Measurements from ENCODE around the gene ZMYM4.
"Not testable (repeated sequence)": the region's sequence is repeated elsewhere in the genome, so short reads cannot be mapped to it uniquely, and the experiment has no call there.

Gene ZMYM4

GRCh38 chr1:35231287-35231686 is 37.2 kb upstream of the ZMYM4 start:
- DNase-seq (ENCODE audit: insufficient read length, low spot score), result no peak
- TF ChIP-seq CTCF (IDR thresholded peaks at IDR 0.05; ENCODE audit: insufficient read depth, missing control alignments), result no peak
- no peak for FAIRE-seq

- not testable (repeated sequence) for DNase-seq (ENCODE audit: insufficient read length, low spot score); FAIRE-seq
These were observed 31.7 kb upstream of the ZMYM4 start for GRCh38 chr1:35236772-35237171.

- DNase-seq (ENCODE audit: insufficient read length, low spot score) (no peak), FAIRE-seq (no peak)
- TF ChIP-seq CTCF (IDR thresholded peaks at IDR 0.05; ENCODE audit: insufficient read depth, missing control alignments), result no peak
These were observed 24.8 kb upstream of the ZMYM4 start for GRCh38 chr1:35243691-35244090.

GRCh38 chr1:35247256-35247655 is 21.3 kb upstream of the ZMYM4 start:
- FAIRE-seq (no peak), DNase-seq (ENCODE audit: insufficient read length, low spot score) (no peak)
- TF ChIP-seq CTCF (IDR thresholded peaks at IDR 0.05; ENCODE audit: insufficient read depth, missing control alignments), result no peak

GRCh38 chr1:35253941-35254340 is 14.6 kb upstream of the ZMYM4 start:
- no peak for FAIRE-seq
- no peak for TF ChIP-seq CTCF (IDR thresholded peaks at IDR 0.05; ENCODE audit: insufficient read depth, missing control alignments)
- no peak for DNase-seq (ENCODE audit: insufficient read length, low spot score)

GRCh38 chr1:35255276-35255675 is 13.2 kb upstream of the ZMYM4 start:
- FAIRE-seq (no peak), DNase-seq (ENCODE audit: insufficient read length, low spot score) (no peak)
- no peak for TF ChIP-seq CTCF (IDR thresholded peaks at IDR 0.05; ENCODE audit: insufficient read depth, missing control alignments)

GRCh38 chr1:35259561-35259960 is 8.9 kb upstream of the ZMYM4 start:
- DNase-seq (ENCODE audit: insufficient read length, low spot score), result no peak
- FAIRE-seq, result no peak
- no peak for TF ChIP-seq CTCF (IDR thresholded peaks at IDR 0.05; ENCODE audit: insufficient read depth, missing control alignments)

GRCh38 chr1:35261412-35262120 is 6.9 kb upstream of the ZMYM4 start:
- DNase-seq (ENCODE audit: insufficient read length, low spot score) (no peak), FAIRE-seq (no peak)
- TF ChIP-seq CTCF (IDR thresholded peaks at IDR 0.05; ENCODE audit: insufficient read depth, missing control alignments), result no peak

All from D721Med (cell line).